Mammary epithelial cell (primary cell): ENCODE data around the gene PIGW.

Experiments used
- CTCF ChIP-seq, 2 donors: IDR thresholded peaks in 1 of 2; conservative IDR thresholded peaks in 1 of 2; 2 replicates each; pipeline ENCODE4 v1.5.1; 2011 to 2012; ENCODE audit warnings: inconsistent platforms in 2 of 2, low read length in 2 of 2, mild to moderate bottlenecking in 2 of 2, control low read depth in 1 of 2, low read depth in 1 of 2; ENCODE audit not compliant: insufficient read depth in 1 of 2; ENCODE audit errors: extremely low read depth in 1 of 2
- EZH2 ChIP-seq: IDR thresholded peaks from 2 replicates; pipeline ENCODE4 v1.6.1; 2012; ENCODE audit warnings: low read length, inconsistent platforms, borderline replicate concordance

DNA sequence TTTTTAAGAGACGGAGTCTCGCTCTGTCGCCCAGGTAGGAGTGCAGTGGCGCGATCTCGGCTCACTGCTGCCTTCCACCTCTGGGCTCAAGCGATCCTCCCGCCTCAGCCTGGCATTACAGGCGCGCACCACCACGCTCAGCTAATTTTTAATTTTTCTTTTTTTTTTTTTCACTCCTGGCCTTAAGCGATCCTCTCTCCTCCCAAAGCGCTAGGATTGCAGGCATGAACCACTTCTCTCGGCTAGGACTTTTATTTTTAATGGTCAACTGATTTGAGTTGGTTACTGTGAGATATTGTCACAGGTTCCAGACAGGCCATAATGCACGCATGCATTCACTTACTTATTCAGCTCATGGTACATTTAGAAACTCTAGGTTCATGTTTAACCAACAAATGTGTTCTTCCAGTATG, 888 bp downstream of the PIGW start:
- TF ChIP-seq CTCF (conservative IDR thresholded peaks at IDR 0.05 in 1 of 2, IDR thresholded peaks at IDR 0.05 in 1 of 2; ENCODE audit: extremely low read depth in 1 of 2, insufficient read depth in 1 of 2, low read depth in 1 of 2, low read length in 2 of 2) (no peak), EZH2 (no peak)
